HG03442 (cell line): ENCODE results near the gene RBMXL3.

Experiments
- ATAC-seq: cut with Tn5 transposase; IDR thresholded peaks from one replicate; pipeline ENCODE4 v1.9.1; 2021; ENCODE audit warnings: mild to moderate bottlenecking, moderate library complexity; ENCODE audit not compliant: unreplicated experiment

Gene RBMXL3

DNA sequence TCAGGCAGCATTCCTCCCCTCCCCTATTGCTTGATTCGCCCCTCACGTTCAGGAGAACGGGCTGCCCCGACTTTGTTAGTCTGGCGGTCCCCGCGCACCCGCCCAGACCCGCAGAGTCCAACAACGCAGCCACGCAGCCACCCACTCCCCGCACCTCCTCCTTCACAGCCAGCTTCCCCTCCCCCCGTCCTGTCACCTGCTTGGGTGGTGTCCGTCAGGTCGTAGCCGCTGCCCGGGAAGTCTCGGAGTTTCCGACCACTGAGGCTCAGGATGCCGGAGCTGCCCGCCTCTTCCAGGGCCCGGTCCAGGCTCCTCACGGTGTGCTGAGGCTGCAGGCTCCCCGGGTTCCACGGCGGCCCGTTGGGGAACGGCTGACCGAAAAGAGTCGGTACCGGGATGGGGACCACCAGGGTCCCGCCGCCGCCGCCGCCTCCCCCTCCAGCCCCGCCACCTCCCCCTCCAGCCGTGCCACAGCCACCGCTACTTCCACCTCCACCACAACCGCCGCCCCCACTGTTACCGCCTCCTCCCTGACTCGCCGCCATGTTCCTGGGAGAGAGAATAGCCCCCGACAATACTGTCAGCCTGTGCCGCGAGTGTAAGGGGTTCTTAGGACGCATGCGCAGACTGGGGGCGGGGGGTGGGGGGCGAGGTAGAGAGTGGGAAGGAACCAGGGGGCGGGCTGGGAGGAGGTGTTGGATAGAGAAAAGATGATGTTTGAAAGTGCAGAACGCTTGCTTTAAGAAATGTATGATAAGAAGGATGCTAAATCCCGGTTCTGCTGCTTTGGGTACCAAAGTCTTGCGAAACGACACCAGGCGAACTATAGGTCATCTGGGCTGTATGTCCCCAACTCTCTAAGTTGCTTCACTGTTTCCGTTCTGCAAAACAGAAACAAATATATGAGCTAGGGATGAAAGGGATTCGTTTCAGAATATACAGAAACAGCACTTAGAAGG is 44.6 kb downstream of the RBMXL3 start, which contains the start of gene LRCH2:
Gene LRCH2, minus strand, starts transcription at position 600 of the 959 bp plus-strand sequence. Its CDS starts 55 bp downstream, at position 545.
- ATAC-seq, result no peak

DNA sequence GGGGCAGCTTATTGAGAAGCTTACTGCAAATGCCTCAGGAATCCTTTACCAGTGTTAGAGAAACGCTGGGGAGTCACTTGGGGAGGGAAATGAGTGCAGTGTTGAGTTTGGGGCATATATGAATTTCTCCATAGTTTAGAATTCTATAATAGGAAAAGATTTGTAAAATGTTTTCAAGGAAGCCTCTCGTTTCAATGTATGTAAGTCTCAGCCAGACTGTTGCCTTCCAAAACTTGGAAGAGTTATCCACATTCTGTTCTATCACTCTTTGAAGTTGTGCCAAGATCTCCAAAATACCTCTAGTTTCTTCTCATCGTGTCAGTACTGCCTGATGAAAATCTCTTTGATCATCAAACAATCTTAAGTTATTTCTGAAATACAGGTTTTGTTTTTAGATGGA is 45.3 kb downstream of the RBMXL3 start:
- ATAC-seq, result no peak

DNA sequence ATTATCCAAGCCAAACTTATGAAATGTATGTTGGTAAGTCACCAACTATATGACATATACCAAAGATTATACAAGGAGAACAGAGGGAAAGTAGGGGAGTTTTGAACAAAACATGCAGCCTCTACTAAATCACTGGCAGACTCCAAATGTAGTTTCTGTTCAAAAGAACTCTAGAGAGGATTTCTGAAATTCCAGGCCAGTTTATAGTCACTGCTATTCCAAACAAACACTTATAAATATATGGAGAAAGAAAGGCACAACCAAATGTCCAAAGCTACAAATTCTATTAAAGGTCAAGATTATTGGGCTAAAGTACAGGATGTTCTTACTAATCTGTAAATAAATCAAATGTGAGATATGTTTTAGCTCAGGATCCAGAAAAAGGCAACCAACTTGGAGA is 47.4 kb downstream of the RBMXL3 start:
- ATAC-seq, result no peak

DNA sequence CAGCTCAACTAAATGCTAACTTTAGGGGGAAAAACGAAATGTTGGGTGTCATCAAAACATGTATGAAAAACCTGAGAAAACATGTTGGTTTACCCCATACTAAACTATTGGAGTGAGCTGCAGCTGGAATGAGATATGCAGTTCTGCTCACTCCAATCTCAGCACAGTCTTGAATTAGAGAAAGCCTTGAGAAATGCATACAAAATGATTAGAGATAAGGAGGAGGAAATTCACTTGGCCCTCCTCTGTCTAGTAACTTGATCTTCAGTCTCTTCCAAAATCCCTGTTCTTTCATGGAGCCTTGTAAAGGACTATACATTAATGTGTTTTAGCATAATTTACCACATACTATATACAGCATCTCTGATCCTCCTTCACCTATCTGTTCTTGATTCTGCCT is 47.8 kb downstream of the RBMXL3 start:
- ATAC-seq, result no peak
